Pancreas (tissue), 10 donors: Measurements from ENCODE around the gene AP4S1. TPM values are rescaled to one million over a fixed set of nuclear protein-coding genes. Genes with fewer than 3 reads are reported as not detected.
A peak's percentile ranks its signal among the peaks of the same experiment; 100 is the strongest.

Experiments
- ATAC-seq, 4 donors: fragments of 200-7000 bp; cut with Tn5 transposase; one replicate each; pipeline versions ENCODE4 v1.8.0 to v1.9.1; 2020; ENCODE audit warnings: mild to moderate bottlenecking in 4 of 4, moderate library complexity in 4 of 4
- DNase-seq, 6 donors: peaks; one replicate each; pipeline ENCODE4 v3.0.0-alpha.2; 2020
- FAIRE-seq: peaks from 2 replicates; lab custom pipeline; 2012; peaks lifted over from hg19 to GRCh38; lab: Jason Lieb, UNC
- H3K27ac ChIP-seq, 4 donors: fragments of 200-600 bp; sonication (generic); 1 replicate in 3 of 4; 2 replicates in 1 of 4; pipeline versions ENCODE4 v1.5.0 to v1.8.0; 2020
- H3K27me3 ChIP-seq, 4 donors: fragments of 200-600 bp; one replicate each; pipeline ENCODE4 v1.8.0; 2021
- H3K36me3 ChIP-seq, 3 donors: fragments of 200-600 bp; sonication (generic) in 1 of 3; one replicate each; pipeline versions ENCODE4 v1.5.0 to v1.8.0; 2020 to 2021
- H3K4me1 ChIP-seq, 3 donors: fragments of 200-600 bp; one replicate each; pipeline ENCODE4 v1.8.0; 2021
- H3K4me3 ChIP-seq, 4 donors: fragments of 200-600 bp; sonication (generic) in 2 of 4; one replicate each; pipeline versions ENCODE4 v1.5.0 to v1.8.0; 2020 to 2021
- H3K9me3 ChIP-seq, 4 donors: fragments of 200-600 bp; one replicate each; pipeline ENCODE4 v1.8.0; 2021
- CTCF ChIP-seq, 4 donors: fragments of 200-600 bp; sonication (generic) in 3 of 4; IDR thresholded peaks; one replicate each; pipeline versions ENCODE4 v1.5.0 to v1.8.0; 2021; ENCODE audit warnings: antibody characterized with exemption in 4 of 4
- WGBS, 2 donors: extraction: QIAGEN DNeasy Blood & Tissue Kit; methylation state at CpG; one replicate each; pipeline ENCODE4 v1.1.7; 2013; 5-methylcytosine and 5-hydroxymethylcytosine counted together
- intact Hi-C, 3 donors: fragments of 100-400 bp; cut with DNase I; formaldehyde crosslinking; loops; one replicate each; pipeline versions ENCODE4 v1.11.1 to v1.14.2; 2022
- polyA plus RNA-seq, 2 donors: library from polyadenylated mRNA; stranded (reverse); fragments of 200-250 nt; gene quantifications; one replicate each; pipeline ENCODE4 v1.2.3, GENCODE V29; 2013
- total RNA-seq, 6 donors: library from RNA; stranded (reverse); fragmentation: NEBNext Ultra II Directional in 4 of 6; extraction: Animal tissue kit (Norgen Biotek cat#: 25700) in 4 of 6; gene quantifications; one replicate each; pipeline versions ENCODE4 v1.2.1 to v1.2.4, GENCODE V29; 2021 to 2023
- donor health status: healthy with polysubstance abuse.
- donor health status: DM: no; HTN: no; CAD: no; lungs with moderate emphysema.
- donor health status: DM: no; HTN: no; CAD: no.
- donor health status: control.
- donor health status: control.
- donor health status: Bipolar disorder and iron deficiency.
- donor health status: DM: yes; HTN: yes; CAD: no.
- donor health status: DM: no; HTN: no; CAD: no.
- donor health status: DM: no; HTN: no; CAD: no.
- donor health status: DM: yes; HTN: yes; CAD: no.

AP4S1 gene
- total and polyA plus RNA-seq, 8 donors: 2.8 to 5.6 (median 4.4) TPM

GRCh38 chr14:31022386-31022785 lies 3.1 kb upstream of the AP4S1 start:
- 72 to 77% methylated on average over 2 of the region's 2 CpGs for WGBS, 2 donors
- ATAC-seq: no peak
- Histone ChIP-seq H3K36me3 (no peaks in the 10 kb centered on the region), H3K9me3 (no peaks in the 10 kb centered on the region), H3K27ac (no peak overlapping the region), H3K27me3 (no peaks in the 10 kb centered on the region), H3K4me3 (no peak overlapping the region), H3K4me1 (peaks cover 3 to 12% (median 10%) of the 10 kb centered on the region in 3 donors)
- intact Hi-C loops: no loop called here
- no peak for FAIRE-seq
- no peak for TF ChIP-seq CTCF (IDR thresholded peaks at IDR 0.05)
- DNase-seq: no peak

GRCh38 chr14:31024010-31024480 lies 1.4 kb upstream of the AP4S1 start:
- no peak for DNase-seq
- Histone ChIP-seq H3K27me3 (no peaks in the 10 kb centered on the region), H3K9me3 (no peaks in the 10 kb centered on the region), H3K4me1 (peaks cover 3 to 18% (median 17%) of the 10 kb centered on the region in 3 donors), H3K27ac (peak overlapping the region in 1 of 4 donors; percentile 97), H3K36me3 (no peaks in the 10 kb centered on the region), H3K4me3 (peak overlapping the region in 2 of 4 donors; percentile 3 to 94)
- no peak for TF ChIP-seq CTCF (IDR thresholded peaks at IDR 0.05)
- intact Hi-C loops: no loop called here
- no peak for FAIRE-seq
- no peak for ATAC-seq

- Histone ChIP-seq H3K27me3 (no peaks in the 10 kb centered on the region), H3K4me3 (peak overlapping the region; percentile 63 to 94 (median 86)), H3K36me3 (no peaks in the 10 kb centered on the region), H3K4me1 (peaks cover 3 to 18% (median 17%) of the 10 kb centered on the region in 3 donors), H3K27ac (peak overlapping the region; percentile 12 to 98 (median 90)), H3K9me3 (no peaks in the 10 kb centered on the region)
- TF ChIP-seq CTCF (IDR thresholded peaks at IDR 0.05): no peak
- ATAC-seq: peak in 3 of 4 donors; percentile 1 to 4 (median 3)
- intact Hi-C loops: no loop called here
- WGBS, 2 donors: 1 to 2% methylated on average over 11 of the region's 11 CpGs
- DNase-seq: no peak
- no peak for FAIRE-seq
These were observed 677 bp upstream of the AP4S1 start for GRCh38 chr14:31024577-31025366.

GRCh38 chr14:31026077-31026449 lies 614 bp downstream of the AP4S1 start, which contains the start of gene STRN3:
Gene STRN3, minus strand, starts transcription at chr14:31026379. Its CDS starts 194 bp downstream, at chr14:31026185.
- Histone ChIP-seq H3K27me3 (no peaks in the 10 kb centered on the region), H3K9me3 (no peaks in the 10 kb centered on the region), H3K36me3 (no peaks in the 10 kb centered on the region), H3K4me1 (peaks cover 3 to 18% (median 17%) of the 10 kb centered on the region in 3 donors), H3K27ac (peak within 1 kb of the TSS; percentile 83 to 98 (median 96)), H3K4me3 (peak within 1 kb of the TSS; percentile 63 to 94 (median 86))
- 1% methylated on average over 19 to 30 of the region's 31 CpGs for WGBS, 2 donors
- no peak for DNase-seq
- TF ChIP-seq CTCF (IDR thresholded peaks at IDR 0.05): no peak
- peak in 1 of 4 donors; percentile 49 for ATAC-seq
- intact Hi-C loops: no loop called here
- no peak for FAIRE-seq
